Lower leg skin (tissue), 4 donors: Measurements from ENCODE around the gene CEP131. TPM values are rescaled to one million over a fixed set of nuclear protein-coding genes. Genes with fewer than 3 reads are reported as not detected.

Experiments
- DNase-seq, 2 donors: peaks; one replicate each; pipeline ENCODE4 v3.0.0-alpha.2; 2019; ENCODE audit warnings: low spot score in 2 of 2
- H3K4me3 ChIP-seq: fragments of 200-600 bp; sonication (generic); 2 replicates; pipeline ENCODE4 v1.5.1; 2017; ENCODE audit warnings: mild to moderate bottlenecking, low read depth; ENCODE audit not compliant: poor library complexity, severe bottlenecking
- POLR2A ChIP-seq, 2 donors: fragments of 450-650 bp; IDR thresholded peaks; one replicate each; pipeline ENCODE4 v1.6.1; 2016 to 2017; ENCODE audit warnings: antibody characterized with exemption in 2 of 2, mild to moderate bottlenecking in 1 of 2, moderate library complexity in 1 of 2
- WGBS, 2 donors: methylation state at CpG; one replicate each; pipeline ENCODE4 v1.1.5; 2018; 5-methylcytosine and 5-hydroxymethylcytosine counted together
- intact Hi-C: fragments of 100-400 bp; cut with DNase I; formaldehyde crosslinking; loops from one replicate; pipeline ENCODE4 v1.15.0; 2023; ENCODE audit warnings: low total_unique reads
- total RNA-seq, 4 donors: library from RNA; depleted of rRNA; stranded (reverse); fragments of >200 nt; gene quantifications; one replicate each; pipeline ENCODE4 v1.1.0, GENCODE V29; 2016
- TF ChIP-seq, protein P1 (sequence below), 3 donors: fragments of 450-650 bp; IDR thresholded peaks; one replicate each; pipeline ENCODE4 v1.5.1; 2016; ENCODE audit warnings: antibody characterized with exemption in 3 of 3, mild to moderate bottlenecking in 3 of 3, moderate library complexity in 2 of 3

The CEP131 gene
- total RNA-seq, 4 donors from 2014 or later: 4.3 to 12.9 (median 8.4) TPM

DNA sequence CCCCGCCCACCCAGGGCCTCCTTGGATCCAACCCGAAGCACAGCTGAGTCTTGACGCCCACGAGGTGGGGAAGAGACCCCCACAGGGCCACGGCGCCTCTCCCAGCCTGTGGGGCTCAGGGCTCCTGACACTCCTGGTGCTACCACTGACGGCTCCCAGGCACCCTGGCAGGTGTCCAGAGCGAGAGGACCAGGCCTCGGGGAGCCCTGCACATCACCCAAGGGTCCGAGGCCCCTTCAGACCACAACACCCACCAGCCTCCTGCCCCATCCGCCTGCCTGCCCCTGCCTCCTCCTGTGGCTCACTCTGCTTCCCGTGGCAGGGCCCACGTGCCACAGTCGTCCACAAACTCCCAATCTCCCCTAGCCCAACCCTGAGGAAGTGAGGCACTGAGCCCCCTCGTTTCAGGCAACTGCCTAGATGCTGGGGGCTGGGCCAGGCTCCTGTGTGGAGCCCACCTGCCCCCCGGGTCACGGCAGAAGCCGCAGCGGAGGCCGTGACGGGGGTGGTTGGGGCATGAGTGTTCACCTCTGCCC lies 28.5 kb downstream of the CEP131 start:
- TF ChIP-seq, protein P1, sequence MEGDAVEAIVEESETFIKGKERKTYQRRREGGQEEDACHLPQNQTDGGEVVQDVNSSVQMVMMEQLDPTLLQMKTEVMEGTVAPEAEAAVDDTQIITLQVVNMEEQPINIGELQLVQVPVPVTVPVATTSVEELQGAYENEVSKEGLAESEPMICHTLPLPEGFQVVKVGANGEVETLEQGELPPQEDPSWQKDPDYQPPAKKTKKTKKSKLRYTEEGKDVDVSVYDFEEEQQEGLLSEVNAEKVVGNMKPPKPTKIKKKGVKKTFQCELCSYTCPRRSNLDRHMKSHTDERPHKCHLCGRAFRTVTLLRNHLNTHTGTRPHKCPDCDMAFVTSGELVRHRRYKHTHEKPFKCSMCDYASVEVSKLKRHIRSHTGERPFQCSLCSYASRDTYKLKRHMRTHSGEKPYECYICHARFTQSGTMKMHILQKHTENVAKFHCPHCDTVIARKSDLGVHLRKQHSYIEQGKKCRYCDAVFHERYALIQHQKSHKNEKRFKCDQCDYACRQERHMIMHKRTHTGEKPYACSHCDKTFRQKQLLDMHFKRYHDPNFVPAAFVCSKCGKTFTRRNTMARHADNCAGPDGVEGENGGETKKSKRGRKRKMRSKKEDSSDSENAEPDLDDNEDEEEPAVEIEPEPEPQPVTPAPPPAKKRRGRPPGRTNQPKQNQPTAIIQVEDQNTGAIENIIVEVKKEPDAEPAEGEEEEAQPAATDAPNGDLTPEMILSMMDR (IDR thresholded peaks at IDR 0.05): no peak
- no peak for TF ChIP-seq POLR2A (IDR thresholded peaks at IDR 0.05)
- no peak for DNase-seq
- H3K4me3 ChIP-seq: no peak overlapping the region
- WGBS, 2 donors: 88 to 92% methylated on average over 14 to 21 of the region's 21 CpGs
- intact Hi-C loops: no loop called here

DNA sequence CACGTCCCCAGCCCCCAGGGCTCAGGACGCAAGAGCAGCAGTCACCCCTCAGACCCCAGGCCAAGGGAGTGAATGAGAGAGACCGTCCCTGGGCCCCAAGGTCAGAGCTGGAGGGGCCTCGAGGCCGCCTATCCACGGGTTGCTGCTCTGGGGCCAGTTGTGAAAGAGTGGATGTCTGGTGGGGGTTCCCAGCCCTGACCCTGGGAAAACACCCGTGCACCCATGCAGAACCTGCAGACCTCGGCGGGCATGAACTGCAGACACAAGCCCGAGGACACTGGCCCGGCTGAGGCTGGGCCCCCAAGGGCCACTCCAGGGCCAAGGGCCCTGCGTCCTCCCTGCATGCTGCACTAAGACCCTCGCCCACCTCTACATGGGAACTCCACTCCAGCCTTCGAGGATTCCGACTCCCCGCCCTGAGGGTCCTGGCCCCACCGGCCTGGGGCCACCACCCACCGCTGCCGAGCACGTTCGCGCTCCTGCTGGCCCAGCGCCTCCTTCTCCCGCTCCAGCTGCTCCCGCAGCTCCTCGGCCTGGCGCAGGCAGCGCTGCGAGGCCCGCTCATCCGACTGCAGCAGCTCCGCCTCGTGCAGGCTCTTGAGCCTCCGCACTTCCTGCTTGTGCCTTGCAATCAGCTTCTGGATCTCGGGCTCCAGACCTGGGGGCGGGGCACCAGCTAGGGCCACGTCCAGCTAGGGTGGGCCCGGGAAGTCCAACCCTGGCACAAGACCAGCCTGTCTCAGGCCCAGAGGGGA lies 29.1 kb downstream of the CEP131 start:
- 81 to 85% methylated on average over 30 to 38 of the region's 38 CpGs for WGBS, 2 donors

DNA sequence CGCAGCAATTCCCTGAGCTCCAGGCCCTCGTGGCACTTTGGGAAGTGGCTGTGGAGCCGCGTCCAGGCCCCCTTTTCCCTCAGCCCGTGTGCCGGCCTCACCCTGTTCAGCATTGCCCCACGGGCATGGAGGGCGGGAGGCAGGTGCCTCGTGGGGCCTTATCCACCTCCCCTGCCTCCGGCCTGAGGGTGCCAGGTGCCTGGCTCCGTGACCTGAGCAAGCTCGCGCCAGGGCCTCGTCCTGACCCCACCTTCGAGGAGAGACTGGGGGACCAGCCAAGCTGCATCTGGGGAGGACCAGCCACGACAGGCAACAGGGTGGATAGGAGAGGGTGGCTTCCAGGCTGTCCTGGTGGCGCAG lies 29.7 kb downstream of the CEP131 start:
- no peak overlapping the region for H3K4me3 ChIP-seq
- no peak for DNase-seq
- TF ChIP-seq, protein P1 (IDR thresholded peaks at IDR 0.05): no peak
- no peak for TF ChIP-seq POLR2A (IDR thresholded peaks at IDR 0.05)
- intact Hi-C loops: no loop called here
- WGBS, 2 donors: 53 to 74% methylated on average over 15 to 16 of the region's 17 CpGs

More for the DNA sequence above, 29.1 kb downstream of the CEP131 start:
- intact Hi-C loops: no loop called here
- no peak for DNase-seq
- no peak for TF ChIP-seq POLR2A (IDR thresholded peaks at IDR 0.05)
- TF ChIP-seq, protein P1 (IDR thresholded peaks at IDR 0.05): no peak
- H3K4me3 ChIP-seq: no peak overlapping the region

DNA sequence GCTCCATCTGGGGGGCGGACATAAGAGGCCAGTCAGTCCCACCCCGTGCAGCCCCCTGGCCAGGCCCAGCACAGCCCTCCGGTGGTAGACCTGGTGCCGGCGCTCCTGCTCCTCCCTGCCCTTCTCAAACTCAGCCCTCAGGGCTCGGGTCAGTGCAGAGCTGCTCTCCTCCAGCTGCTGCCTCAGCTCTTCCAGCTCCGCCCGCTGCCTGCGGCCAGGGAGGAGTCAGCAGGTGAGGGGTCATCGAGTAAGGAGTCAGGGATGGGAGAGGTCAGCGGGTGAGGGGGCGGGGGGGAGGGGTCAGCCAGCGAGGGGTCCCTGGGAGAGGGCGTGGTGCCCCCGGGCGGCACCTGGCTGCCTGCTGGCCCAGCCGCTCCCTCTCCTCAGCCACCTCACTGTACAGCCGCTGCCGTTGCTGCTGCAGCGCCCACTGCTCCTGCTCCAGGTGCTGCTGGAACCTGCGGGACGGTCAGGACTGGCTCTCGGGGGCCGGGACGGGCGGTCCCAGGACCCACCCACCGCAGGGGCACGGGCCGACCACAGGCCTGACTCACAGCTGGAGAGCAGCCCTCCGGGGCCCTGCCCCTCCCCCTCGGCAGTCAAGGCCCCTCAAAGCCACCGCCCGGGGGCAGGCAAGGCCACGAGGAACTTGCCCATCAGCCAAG lies 30.2 kb downstream of the CEP131 start:
- intact Hi-C loops: no loop called here
- DNase-seq: no peak
- no peak for TF ChIP-seq POLR2A (IDR thresholded peaks at IDR 0.05)
- TF ChIP-seq, protein P1 (IDR thresholded peaks at IDR 0.05): no peak
- H3K4me3 ChIP-seq: no peak overlapping the region
- 59 to 63% methylated on average over 15 to 21 of the region's 34 CpGs for WGBS, 2 donors

DNA sequence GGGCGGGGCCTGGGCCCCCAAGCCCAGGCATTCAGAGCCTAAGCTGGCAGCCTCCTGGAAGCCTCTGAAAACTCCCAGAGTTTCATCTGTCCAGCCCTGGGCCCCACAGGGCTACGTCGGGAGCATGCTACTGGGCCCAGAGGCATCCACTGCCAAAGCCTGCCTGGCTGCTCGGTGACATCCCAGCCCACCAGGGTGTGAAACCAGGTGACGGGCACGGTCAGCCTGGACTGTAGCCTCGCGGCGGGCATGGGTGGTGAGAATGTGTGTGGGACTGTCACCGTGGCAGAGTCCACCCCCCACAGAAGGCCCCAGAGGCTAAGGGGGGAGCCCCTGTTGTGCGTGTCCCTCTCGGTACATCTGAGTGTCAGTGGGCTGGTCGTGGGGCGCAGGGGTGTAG lies 31.1 kb downstream of the CEP131 start:
- TF ChIP-seq, protein P1 (IDR thresholded peaks at IDR 0.05): no peak
- no peak for TF ChIP-seq POLR2A (IDR thresholded peaks at IDR 0.05)
- no peak for DNase-seq
- intact Hi-C loops: no loop called here
- H3K4me3 ChIP-seq: no peak overlapping the region
- 91 to 96% methylated on average over 6 to 12 of the region's 14 CpGs for WGBS, 2 donors
